ENCODE measurements around the gene CTSC.

CTSC gene

DNA sequence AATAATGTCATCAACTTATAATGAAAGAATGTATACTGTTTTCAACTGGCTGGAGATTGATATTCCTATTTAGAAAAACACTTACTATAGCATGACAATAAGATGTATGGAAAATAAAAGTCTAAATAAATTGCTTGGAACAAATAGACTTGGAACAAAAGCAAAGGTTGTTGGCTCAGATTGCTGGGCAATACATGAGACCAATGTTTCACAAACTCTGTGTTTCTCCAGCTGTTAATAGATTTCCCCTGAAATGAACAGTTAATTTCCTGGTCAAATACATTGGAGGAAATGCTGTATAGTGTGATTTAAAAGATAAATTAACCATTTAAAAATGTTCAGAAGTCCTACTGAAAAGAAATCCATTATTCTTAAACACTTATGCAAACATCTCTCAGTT, 40.1 kb upstream of the CTSC start:
- TF ChIP-seq, protein P1, sequence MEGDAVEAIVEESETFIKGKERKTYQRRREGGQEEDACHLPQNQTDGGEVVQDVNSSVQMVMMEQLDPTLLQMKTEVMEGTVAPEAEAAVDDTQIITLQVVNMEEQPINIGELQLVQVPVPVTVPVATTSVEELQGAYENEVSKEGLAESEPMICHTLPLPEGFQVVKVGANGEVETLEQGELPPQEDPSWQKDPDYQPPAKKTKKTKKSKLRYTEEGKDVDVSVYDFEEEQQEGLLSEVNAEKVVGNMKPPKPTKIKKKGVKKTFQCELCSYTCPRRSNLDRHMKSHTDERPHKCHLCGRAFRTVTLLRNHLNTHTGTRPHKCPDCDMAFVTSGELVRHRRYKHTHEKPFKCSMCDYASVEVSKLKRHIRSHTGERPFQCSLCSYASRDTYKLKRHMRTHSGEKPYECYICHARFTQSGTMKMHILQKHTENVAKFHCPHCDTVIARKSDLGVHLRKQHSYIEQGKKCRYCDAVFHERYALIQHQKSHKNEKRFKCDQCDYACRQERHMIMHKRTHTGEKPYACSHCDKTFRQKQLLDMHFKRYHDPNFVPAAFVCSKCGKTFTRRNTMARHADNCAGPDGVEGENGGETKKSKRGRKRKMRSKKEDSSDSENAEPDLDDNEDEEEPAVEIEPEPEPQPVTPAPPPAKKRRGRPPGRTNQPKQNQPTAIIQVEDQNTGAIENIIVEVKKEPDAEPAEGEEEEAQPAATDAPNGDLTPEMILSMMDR (IDR thresholded peaks at IDR 0.05; ENCODE audit: borderline replicate concordance, insufficient read depth, low read depth, low read length) = no peak
- no peak overlapping the region for H3K4me3 ChIP-seq (ENCODE audit: low read depth, low read length)

DNA sequence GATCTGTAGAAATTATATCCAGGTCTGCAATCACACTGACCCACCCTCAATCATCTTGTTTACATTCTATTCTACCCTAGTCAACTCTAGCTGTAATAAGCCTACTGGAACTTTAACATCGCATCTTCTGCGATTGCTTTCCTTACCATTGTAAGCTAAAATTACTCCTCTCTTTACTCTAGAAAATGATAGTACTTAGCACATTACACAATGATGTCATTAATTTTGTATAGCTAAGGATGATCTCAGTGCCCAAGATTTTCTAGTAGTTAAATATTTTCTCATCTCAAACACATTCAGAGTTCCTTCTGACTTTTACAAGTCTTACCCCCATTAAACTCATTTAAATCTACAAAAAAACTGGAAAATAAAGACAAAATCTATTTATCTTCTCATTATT, 39.6 kb upstream of the CTSC start:
- TF ChIP-seq, protein P1 (IDR thresholded peaks at IDR 0.05; ENCODE audit: borderline replicate concordance, insufficient read depth, low read depth, low read length) = no peak
- H3K4me3 ChIP-seq (ENCODE audit: low read depth, low read length) = no peak overlapping the region

DNA sequence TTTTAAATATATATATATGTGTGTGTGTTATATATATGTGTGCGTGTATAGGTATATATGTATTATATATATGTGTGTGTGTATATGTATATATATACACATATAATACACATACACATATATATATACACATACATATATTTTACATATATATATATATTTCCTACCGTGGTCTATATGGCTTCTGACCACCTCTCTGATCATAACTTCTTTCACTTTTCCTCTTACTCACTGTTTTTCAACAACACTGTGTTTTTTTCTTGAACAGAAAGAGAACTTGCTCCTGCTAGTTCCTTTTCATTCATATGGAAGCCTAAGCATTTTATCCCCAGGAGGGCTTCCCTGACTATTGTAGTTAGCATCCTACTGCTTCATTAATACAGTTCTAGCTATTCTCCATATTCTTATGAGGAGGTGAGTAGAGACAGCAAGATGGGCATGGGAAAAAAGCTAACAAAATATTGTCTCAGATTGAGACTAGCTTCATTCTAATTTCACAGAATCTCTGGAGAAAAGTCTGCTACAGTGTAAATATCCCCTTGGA, 38.5 kb upstream of the CTSC start:
- no peak overlapping the region for H3K4me3 ChIP-seq (ENCODE audit: low read depth, low read length)

DNA sequence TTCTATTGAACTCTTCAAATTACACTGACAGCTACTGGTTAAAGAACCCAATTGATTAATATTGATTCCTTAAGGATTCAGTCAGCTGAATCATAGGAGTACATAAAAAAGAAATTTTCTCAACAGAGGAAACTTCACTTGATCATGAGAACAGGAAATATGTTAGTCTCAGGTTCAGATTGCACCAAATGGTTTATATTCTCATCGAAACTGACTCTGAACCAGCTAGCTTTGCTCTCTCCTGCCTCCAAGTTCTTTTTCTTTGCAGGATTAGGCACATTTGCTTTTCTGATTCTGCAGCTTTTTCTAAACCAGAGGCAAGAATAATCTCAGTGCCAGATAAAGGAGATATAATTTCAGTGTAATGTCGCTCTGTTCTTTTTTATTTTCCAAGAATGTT, 33.2 kb upstream of the CTSC start:
- no peak overlapping the region for H3K4me3 ChIP-seq (ENCODE audit: low read depth, low read length)

More for the DNA sequence above, 38.5 kb upstream of the CTSC start:
- TF ChIP-seq, protein P1 (IDR thresholded peaks at IDR 0.05; ENCODE audit: borderline replicate concordance, insufficient read depth, low read depth, low read length) = no peak

DNA sequence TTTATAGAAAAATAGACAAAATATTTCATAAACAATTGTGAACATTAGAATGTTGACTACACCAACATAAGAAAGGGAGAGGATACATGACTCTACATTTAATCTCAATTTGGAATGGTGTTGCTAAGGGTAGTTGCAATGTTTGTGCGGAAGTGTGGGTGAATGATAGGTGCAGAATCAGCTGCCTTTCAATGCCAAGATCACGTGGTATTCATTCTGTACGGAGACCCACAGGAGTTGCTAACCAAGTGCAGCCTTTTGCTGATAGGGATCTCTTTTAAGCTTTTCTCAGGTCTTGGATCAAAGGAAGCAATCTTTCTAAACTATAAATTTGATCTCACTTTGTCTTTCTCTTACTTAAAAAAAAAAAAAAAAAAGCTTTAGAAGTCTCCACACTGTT, 29.8 kb upstream of the CTSC start:
- H3K4me3 ChIP-seq (ENCODE audit: low read depth, low read length) = no peak overlapping the region
- TF ChIP-seq, protein P1 (IDR thresholded peaks at IDR 0.05; ENCODE audit: borderline replicate concordance, insufficient read depth, low read depth, low read length) = no peak

More for the DNA sequence above, 33.2 kb upstream of the CTSC start:
- TF ChIP-seq, protein P1 (IDR thresholded peaks at IDR 0.05; ENCODE audit: borderline replicate concordance, insufficient read depth, low read depth, low read length) = no peak

DNA sequence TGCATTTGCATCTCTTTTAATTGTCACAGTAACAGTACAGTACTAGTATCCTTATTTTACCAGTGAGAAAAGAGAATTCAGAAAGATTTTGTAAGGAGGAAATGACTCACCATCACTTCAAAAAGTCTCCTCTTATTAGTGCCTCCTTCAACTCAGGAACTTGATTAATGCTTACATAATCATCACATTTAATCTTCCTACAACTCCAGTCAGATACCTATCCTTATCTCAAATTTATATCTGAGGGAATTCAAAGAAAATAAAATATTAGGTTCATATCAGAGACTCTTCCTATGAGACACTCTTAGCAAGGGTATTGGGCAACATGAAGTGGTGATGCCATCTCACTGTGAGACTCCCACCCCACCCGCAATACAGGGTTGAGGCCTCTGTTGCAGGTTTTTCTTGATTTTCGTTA, 26.1 kb upstream of the CTSC start:
- TF ChIP-seq, protein P1 (IDR thresholded peaks at IDR 0.05; ENCODE audit: borderline replicate concordance, insufficient read depth, low read depth, low read length) = no peak
- H3K4me3 ChIP-seq (ENCODE audit: low read depth, low read length) = no peak overlapping the region

DNA sequence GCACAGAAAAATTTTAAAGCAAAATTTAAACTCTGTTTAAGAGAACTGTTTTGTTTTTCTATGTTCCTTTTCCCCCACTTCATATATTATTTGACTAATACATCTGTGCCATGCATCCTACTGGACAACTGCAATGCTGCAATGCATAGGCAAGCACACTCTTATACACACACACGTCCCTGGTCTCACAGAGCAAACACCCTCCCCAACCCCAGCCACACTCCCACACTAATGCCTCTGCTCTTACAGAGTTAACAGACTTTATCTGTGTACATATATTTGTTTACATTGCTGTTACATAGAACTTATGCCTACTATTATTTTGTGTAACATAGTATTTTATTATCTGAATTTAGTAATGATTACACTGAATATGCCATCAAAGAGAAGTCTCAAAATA, 25.5 kb upstream of the CTSC start:
- TF ChIP-seq, protein P1 (IDR thresholded peaks at IDR 0.05; ENCODE audit: borderline replicate concordance, insufficient read depth, low read depth, low read length) = no peak
- H3K4me3 ChIP-seq (ENCODE audit: low read depth, low read length) = no peak overlapping the region

Data from GM12875 (cell line).